SK-N-SH (cell line): ENCODE measurements around the gene INTS14. TPM values are rescaled to one million over a fixed set of nuclear protein-coding genes. Genes with fewer than 3 reads are reported as not detected.
A peak's percentile ranks its signal among the peaks of the same experiment; 100 is the strongest.

Experiments
- CTCF ChIA-PET: fragments of 300-600, 350-600 bp; formaldehyde crosslinking; extraction: SDS; loops from one replicate; lab custom pipeline; 2021; lab: Yijun Ruan, JAX
- POLR2A ChIA-PET: fragments of 350-600 bp; sonication (Branson Sonifier 250); formaldehyde crosslinking; extraction: SDS; loops from one replicate; lab custom pipeline; 2020; ENCODE audit warnings: antibody characterized with exemption, inconsistent platforms; lab: Yijun Ruan, JAX
- DNase-seq: peaks from one replicate; pipeline ENCODE4 v3.0.0; 2012
- H2AFZ ChIP-seq: fragments of 200-600 bp; sonication (generic); 2 replicates; pipeline ENCODE4 v1.8.1; 2016; ENCODE audit warnings: antibody characterized with exemption, mild to moderate bottlenecking, low read depth
- H3F3A ChIP-seq: fragments of 200-600 bp; sonication (generic); replicated peaks from 2 replicates; pipeline ENCODE3; 2016; ENCODE audit warnings: antibody characterized with exemption, mild to moderate bottlenecking; ENCODE audit not compliant: insufficient read depth
- H3K27ac ChIP-seq, 2 experiments: fragments of 200-500 bp in 1 of 2; fragments of 200-600 bp in 1 of 2; sonication (Bioruptor generic) in 1 of 2; sonication (generic), shearing (Covaris generic) in 1 of 2; 2 replicates each; pipeline versions ENCODE4 v1.5.1 to v1.6.1; 2014 to 2016; ENCODE audit warnings: low read depth in 2 of 2, inconsistent platforms in 1 of 2, low read length in 1 of 2, mild to moderate bottlenecking in 1 of 2, mixed read lengths in 1 of 2
- H3K27me3 ChIP-seq: fragments of 200-600 bp; sonication (generic), shearing (Covaris generic); 2 replicates; pipeline ENCODE4 v1.6.1; 2016; ENCODE audit warnings: mixed run types; ENCODE audit not compliant: insufficient read depth
- H3K36me3 ChIP-seq, 2 experiments: fragments of 200-500 bp in 1 of 2; fragments of 200-600 bp in 1 of 2; sonication (Bioruptor generic) in 1 of 2; sonication (generic) in 1 of 2; replicated peaks in 1 of 2; 2 replicates each; pipeline versions ENCODE3 to v1.5.1; 2014 to 2016; ENCODE audit warnings: low read length in 1 of 2, mild to moderate bottlenecking in 1 of 2; ENCODE audit not compliant: insufficient read depth in 2 of 2, control insufficient read depth in 1 of 2
- H3K4me1 ChIP-seq, 2 experiments: fragments of 200-500 bp in 1 of 2; fragments of 200-600 bp in 1 of 2; sonication (Bioruptor generic) in 1 of 2; sonication (generic), shearing (Covaris generic) in 1 of 2; 2 replicates each; pipeline versions ENCODE4 v1.5.1 to v1.6.1; 2014 to 2016; ENCODE audit warnings: low read depth in 1 of 2, low read length in 1 of 2, mixed run types in 1 of 2; ENCODE audit not compliant: insufficient read depth in 2 of 2, control insufficient read depth in 1 of 2
- H3K4me2 ChIP-seq: fragments of 200-600 bp; sonication (generic), shearing (Covaris generic); 2 replicates; pipeline ENCODE4 v1.6.1; 2017; ENCODE audit warnings: mixed run types
- H3K4me3 ChIP-seq, 2 experiments: fragments of 200-500 bp in 1 of 2; fragments of 200-600 bp in 1 of 2; sonication (Bioruptor generic) in 1 of 2; sonication (generic), shearing (Covaris generic) in 1 of 2; 2 replicates each; pipeline versions ENCODE4 v1.5.1 to v1.8.1; 2014 to 2016; ENCODE audit warnings: low read depth in 2 of 2, inconsistent platforms in 1 of 2, low read length in 1 of 2, mild to moderate bottlenecking in 1 of 2, mixed read lengths in 1 of 2, moderate library complexity in 1 of 2
- H3K79me2 ChIP-seq: fragments of 200-600 bp; sonication (generic); 2 replicates; pipeline ENCODE4 v1.8.1; 2017; ENCODE audit warnings: mild to moderate bottlenecking; ENCODE audit not compliant: insufficient read depth
- H3K9ac ChIP-seq: fragments of 200-600 bp; sonication (generic); 2 replicates; pipeline ENCODE4 v1.6.1; 2017; ENCODE audit warnings: mixed run types
- H3K9me2 ChIP-seq: fragments of 200-600 bp; sonication (generic); 2 replicates; pipeline ENCODE4 v1.6.1; 2017; ENCODE audit warnings: mixed run types
- H3K9me3 ChIP-seq: fragments of 200-600 bp; sonication (generic); 2 replicates; pipeline ENCODE4 v1.6.1; 2017; ENCODE audit warnings: mixed run types, mild to moderate bottlenecking, moderate library complexity
- H4K20me1 ChIP-seq: fragments of 200-600 bp; sonication (generic); 2 replicates; pipeline ENCODE4 v1.6.1; 2017; ENCODE audit warnings: mild to moderate bottlenecking, mixed run types; ENCODE audit not compliant: insufficient read depth
- FOSL2 ChIP-seq: IDR thresholded peaks from 2 replicates; pipeline ENCODE4 v1.4.0; 2012; ENCODE audit warnings: low read depth, mild to moderate bottlenecking, moderate library complexity, borderline replicate concordance
- FOXM1 ChIP-seq: IDR thresholded peaks from 2 replicates; pipeline ENCODE4 v1.4.0; 2012; ENCODE audit warnings: low read depth, mild to moderate bottlenecking
- JUND ChIP-seq: IDR thresholded peaks from 2 replicates; pipeline ENCODE4 v1.4.0; 2012
- NRF1 ChIP-seq: IDR thresholded peaks from 2 replicates; pipeline ENCODE4 v1.6.1; 2012; ENCODE audit warnings: low read depth, mild to moderate bottlenecking, low read length
- POLR2AphosphoS5 ChIP-seq: IDR thresholded peaks from 2 replicates; pipeline ENCODE4 v1.6.1; 2012; ENCODE audit warnings: low read depth, low read length
- TAF1 ChIP-seq: IDR thresholded peaks from 2 replicates; pipeline ENCODE4 v1.6.1; 2012; ENCODE audit warnings: low read depth, mild to moderate bottlenecking, low read length, moderate library complexity, borderline replicate concordance
- TCF12 ChIP-seq: IDR thresholded peaks from 2 replicates; pipeline ENCODE4 v1.4.0; 2012
- YY1 ChIP-seq: IDR thresholded peaks from 2 replicates; pipeline ENCODE4 v1.4.0; 2012; ENCODE audit warnings: low read depth, mild to moderate bottlenecking
- WGBS: methylation state at CpG from one replicate; pipeline ENCODE4 v1.1.6; 2017; ENCODE audit warnings: low lambda C conversion rate; 5-methylcytosine and 5-hydroxymethylcytosine counted together
- polyA plus RNA-seq, 3 experiments: library from polyadenylated mRNA; depleted of rRNA; stranded (reverse); fragments of >200 nt; gene quantifications; 2 replicates each; pipeline ENCODE4 v1.2.3, GENCODE V29; 2012
- TF ChIP-seq, protein P1 (sequence below): IDR thresholded peaks from 2 replicates; pipeline ENCODE4 v1.4.0; 2012; ENCODE audit warnings: low read depth, borderline replicate concordance
- TF ChIP-seq, protein P2 (sequence below): fragments of 200-600 bp; sonication (generic); IDR thresholded peaks from 2 replicates; pipeline ENCODE4 v1.6.1; 2017; ENCODE audit warnings: antibody characterized with exemption, mild to moderate bottlenecking, moderate library complexity

The INTS14 gene
- polyA plus RNA-seq, 1 of the 3 experiments (the other 2 are of a cell fraction), result 44.9 TPM

DNA sequence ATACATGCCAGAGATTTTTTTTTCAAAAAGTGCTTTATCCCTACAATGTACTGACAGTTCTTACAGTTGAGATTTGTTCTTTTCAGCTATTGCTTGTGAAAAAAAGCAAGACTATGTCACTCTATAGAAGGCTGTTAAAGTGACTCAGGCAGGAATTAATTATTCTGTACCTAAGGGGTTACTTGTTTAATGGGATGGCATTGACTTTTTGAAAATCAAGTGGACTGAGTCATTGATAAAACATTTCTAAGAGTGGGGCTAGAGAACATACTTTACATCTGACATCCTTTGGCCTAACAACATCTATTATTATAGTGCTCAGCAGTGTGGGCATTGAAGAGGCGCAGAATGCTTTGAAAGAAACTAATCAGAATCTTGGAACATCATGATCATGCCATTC is 34.3 kb downstream of the INTS14 start:
- 0 out of 2 replicates have a peak overlapping the region, but pooled peaks have one; percentile 6 for H3K4me2 ChIP-seq
- TF ChIP-seq POLR2AphosphoS5 (no peak), TCF12 (no peak; the same call in 1 of the 2 replicates), JUND (peak; percentile 67), FOSL2 (peak; percentile 71), FOXM1 (no peak)
- TF ChIP-seq, protein P1, sequence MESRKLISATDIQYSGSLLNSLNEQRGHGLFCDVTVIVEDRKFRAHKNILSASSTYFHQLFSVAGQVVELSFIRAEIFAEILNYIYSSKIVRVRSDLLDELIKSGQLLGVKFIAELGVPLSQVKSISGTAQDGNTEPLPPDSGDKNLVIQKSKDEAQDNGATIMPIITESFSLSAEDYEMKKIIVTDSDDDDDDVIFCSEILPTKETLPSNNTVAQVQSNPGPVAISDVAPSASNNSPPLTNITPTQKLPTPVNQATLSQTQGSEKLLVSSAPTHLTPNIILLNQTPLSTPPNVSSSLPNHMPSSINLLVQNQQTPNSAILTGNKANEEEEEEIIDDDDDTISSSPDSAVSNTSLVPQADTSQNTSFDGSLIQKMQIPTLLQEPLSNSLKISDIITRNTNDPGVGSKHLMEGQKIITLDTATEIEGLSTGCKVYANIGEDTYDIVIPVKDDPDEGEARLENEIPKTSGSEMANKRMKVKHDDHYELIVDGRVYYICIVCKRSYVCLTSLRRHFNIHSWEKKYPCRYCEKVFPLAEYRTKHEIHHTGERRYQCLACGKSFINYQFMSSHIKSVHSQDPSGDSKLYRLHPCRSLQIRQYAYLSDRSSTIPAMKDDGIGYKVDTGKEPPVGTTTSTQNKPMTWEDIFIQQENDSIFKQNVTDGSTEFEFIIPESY, result no peak
- TF ChIP-seq, all 33 proteins: peak for 2
- H3K4me3 ChIP-seq, result no peak overlapping the region
- no peaks in the 10 kb centered on the region for H3K79me2 ChIP-seq
- H4K20me1 ChIP-seq, result no peaks in the 10 kb centered on the region
- no peak overlapping the region for H3K9ac ChIP-seq
- peaks cover 23 to 41% of the 10 kb centered on the region in 2 experiments for H3K4me1 ChIP-seq
- POLR2A ChIA-PET, result no interaction called here
- CTCF ChIA-PET, result interaction anchor here (1.0 kb wide), 1 partner anchor 19 kb away, joined by 4 read pairs; no protein-coding TSS in a partner anchor
- H3K27me3 ChIP-seq, result no peaks in the 10 kb centered on the region
- H2AFZ ChIP-seq, result no peak overlapping the region
- H3K36me3 ChIP-seq, result peaks cover 39 to 55% of the 10 kb centered on the region in 2 experiments
- peaks cover 57% of the 10 kb centered on the region for H3F3A ChIP-seq
- 79% methylated on average over 1 of the region's 1 CpG for WGBS
- H3K27ac ChIP-seq, result peak overlapping the region; percentile 47 to 62; a peak in 3 of 4 replicates
- no peaks in the 10 kb centered on the region for H3K9me2 ChIP-seq
- H3K9me3 ChIP-seq, result no peaks in the 10 kb centered on the region
- no peak for DNase-seq

DNA sequence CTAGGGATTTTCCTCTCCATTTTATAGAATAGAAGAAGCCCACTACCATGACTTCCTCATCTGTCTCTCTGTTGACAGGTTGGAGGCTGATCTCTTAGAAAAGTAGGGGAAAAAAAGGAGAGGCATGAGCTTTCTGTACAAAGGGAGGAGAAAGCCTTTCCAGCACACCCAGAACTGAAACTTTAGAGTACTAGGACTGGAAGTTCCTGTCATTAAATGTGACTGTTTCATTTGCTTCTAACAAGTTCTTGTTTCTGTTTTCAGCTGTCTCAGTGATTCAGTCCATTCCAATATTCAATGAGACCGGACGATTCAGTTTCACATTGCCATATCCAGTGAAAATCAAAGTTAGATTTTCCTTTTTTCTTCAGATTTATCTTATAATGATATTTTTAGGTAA is 39.0 kb downstream of the INTS14 start:
- peaks cover 53 to 55% of the 10 kb centered on the region in 2 experiments for H3K36me3 ChIP-seq
- peaks cover 0 to 11% of the 10 kb centered on the region in 2 experiments; a peak in 2 of 4 replicates for H3K4me1 ChIP-seq
- H3K9me3 ChIP-seq, result no peaks in the 10 kb centered on the region
- no peaks in the 10 kb centered on the region for H3K9me2 ChIP-seq
- H3K4me2 ChIP-seq, result no peak overlapping the region
- CTCF ChIA-PET, result interaction anchor here (1.0 kb wide), 1 partner anchor 12 kb away, joined by 4 read pairs; no protein-coding TSS in a partner anchor
- H2AFZ ChIP-seq, result no peak overlapping the region
- H3K4me3 ChIP-seq, result no peak overlapping the region
- DNase-seq, result no peak
- WGBS, result 91% methylated on average over 2 of the region's 2 CpGs
- H3K9ac ChIP-seq, result no peak overlapping the region
- H4K20me1 ChIP-seq, result no peaks in the 10 kb centered on the region
- POLR2A ChIA-PET, result no interaction called here
- no peaks in the 10 kb centered on the region for H3K79me2 ChIP-seq
- no peaks in the 10 kb centered on the region for H3K27me3 ChIP-seq
- TF ChIP-seq, protein P2, sequence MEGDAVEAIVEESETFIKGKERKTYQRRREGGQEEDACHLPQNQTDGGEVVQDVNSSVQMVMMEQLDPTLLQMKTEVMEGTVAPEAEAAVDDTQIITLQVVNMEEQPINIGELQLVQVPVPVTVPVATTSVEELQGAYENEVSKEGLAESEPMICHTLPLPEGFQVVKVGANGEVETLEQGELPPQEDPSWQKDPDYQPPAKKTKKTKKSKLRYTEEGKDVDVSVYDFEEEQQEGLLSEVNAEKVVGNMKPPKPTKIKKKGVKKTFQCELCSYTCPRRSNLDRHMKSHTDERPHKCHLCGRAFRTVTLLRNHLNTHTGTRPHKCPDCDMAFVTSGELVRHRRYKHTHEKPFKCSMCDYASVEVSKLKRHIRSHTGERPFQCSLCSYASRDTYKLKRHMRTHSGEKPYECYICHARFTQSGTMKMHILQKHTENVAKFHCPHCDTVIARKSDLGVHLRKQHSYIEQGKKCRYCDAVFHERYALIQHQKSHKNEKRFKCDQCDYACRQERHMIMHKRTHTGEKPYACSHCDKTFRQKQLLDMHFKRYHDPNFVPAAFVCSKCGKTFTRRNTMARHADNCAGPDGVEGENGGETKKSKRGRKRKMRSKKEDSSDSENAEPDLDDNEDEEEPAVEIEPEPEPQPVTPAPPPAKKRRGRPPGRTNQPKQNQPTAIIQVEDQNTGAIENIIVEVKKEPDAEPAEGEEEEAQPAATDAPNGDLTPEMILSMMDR, result no peak
- no peak for TF ChIP-seq TAF1
- TF ChIP-seq NRF1, result no peak
- TF ChIP-seq JUND, result no peak
- TF ChIP-seq YY1, result no peak
- H3F3A ChIP-seq, result peaks cover 33% of the 10 kb centered on the region
- no peak overlapping the region for H3K27ac ChIP-seq
